Renal cortical epithelial cell (primary cell): ENCODE measurements around the gene PRR33. TPM values are rescaled to one million over a fixed set of nuclear protein-coding genes. Genes with fewer than 3 reads are reported as not detected.
"Not testable (repeated sequence)": the region's sequence is repeated elsewhere in the genome, so short reads cannot be mapped to it uniquely, and the experiment has no call there.

Experiments
- DNase-seq: peaks from one replicate; pipeline ENCODE4 v3.0.0-alpha.2; 2011; ENCODE audit warnings: low read depth
- total RNA-seq: library from RNA; depleted of rRNA; stranded (reverse); fragments of >200 nt; gene quantifications from 2 replicates; pipeline ENCODE4 v1.2.3, GENCODE V29; 2014

Gene PRR33
- total RNA-seq, 1 donor from 2014 or later, result not detected

DNA sequence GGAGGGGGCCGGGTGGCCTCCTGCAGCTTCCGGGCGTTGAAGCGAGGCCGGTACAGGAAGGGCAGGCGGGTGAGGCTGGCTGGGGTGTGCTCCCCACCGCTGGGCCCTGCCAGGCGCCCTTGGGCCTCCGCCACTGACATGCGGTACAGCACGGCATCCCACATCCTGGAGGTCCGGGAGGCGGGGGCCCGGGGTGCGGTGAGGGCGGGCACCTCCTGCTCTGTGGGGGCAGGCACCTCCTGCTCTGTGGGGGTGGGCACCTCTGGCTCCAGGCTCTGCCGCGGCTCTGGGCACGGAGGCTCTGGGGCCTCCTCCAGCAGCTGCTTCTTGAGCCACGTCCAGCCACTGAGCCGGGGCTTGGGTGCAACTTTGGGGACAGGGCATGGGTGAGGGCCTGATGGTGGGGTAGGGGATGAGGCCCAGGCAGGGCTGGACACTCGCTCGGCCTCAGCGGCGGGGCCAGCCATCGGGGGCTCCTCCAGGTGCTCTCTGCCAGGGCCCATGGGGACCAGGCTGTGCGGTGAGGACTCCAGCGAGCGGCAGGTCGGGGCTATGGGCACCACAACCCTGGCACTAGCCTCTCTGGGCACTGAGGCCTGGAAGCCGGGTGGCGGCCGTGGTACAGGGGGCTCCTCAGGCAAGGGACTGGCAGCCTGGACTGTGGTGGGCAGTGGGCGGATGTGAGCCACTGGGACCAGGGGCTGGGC is 2.3 kb downstream of the PRR33 start:
- DNase-seq, result no peak

DNA sequence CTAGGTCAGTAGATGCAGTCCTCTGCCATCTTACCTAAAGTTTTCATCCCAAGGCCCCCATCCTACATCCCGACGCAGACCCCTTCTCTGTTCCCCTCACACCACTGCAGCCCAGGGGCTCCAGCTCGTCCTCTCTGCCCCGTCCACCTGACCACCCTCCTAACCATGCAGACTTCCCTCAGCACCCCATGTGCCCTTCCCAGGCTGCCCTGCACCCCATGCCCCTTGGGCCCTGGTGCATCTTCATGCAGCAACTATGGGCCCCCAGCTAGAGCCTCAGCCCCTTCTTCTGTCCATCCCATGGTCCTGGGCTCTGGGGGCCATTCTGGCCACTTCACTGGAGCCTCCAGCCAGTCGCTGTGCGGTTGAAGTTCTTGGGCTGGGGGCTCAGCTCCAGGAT is 2.9 kb downstream of the PRR33 start:
- no peak for DNase-seq

DNA sequence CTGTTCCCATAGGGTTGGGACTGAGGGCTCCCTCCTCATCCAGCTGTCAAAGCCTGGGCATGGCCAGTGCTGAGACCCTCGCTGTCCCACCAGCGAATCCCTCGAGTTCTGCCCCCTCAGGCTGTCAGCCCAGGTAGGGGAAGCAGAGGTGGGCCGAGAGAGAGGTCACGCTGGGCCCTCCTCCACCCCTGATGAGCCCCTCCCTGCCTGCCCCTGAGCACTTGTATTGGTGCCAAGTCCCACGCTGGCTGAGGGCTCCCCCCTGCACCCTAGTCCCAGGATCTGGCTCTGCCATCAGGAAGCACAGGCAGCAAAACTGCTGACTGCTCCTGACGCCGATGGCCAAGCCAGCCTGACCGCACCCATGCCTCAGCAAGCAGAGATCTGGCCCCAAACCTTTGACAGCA is 3.3 kb downstream of the PRR33 start:
- no peak for DNase-seq

- DNase-seq, result no peak
Measured at GRCh38 chr11:1887451-1888346, 4.0 kb downstream of the PRR33 start.

DNA sequence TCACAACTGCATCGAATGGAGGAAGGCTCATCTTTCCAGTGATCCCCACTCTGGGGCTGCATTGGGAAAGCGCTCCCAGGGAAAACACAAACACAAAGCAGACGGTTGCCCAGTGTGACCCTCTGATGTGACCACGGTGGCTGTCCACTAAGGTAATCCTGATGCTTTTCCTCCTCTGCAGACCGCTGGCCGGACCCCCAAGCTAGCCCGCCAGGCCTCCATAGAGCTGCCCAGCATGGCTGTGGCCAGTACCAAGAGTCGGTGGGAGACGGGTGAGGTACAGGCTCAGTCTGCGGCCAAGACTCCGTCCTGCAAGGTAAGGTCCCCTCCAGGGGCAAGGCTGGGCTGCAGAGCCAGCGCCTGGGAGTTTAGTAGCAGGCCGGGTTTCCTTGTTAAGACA is 5.1 kb downstream of the PRR33 start:
- not testable (repeated sequence) for DNase-seq

GRCh38 chr11:1884303-1884700 is 7.4 kb downstream of the PRR33 start:
- DNase-seq, result no peak

GRCh38 chr11:1883346-1884302 is 8.1 kb downstream of the PRR33 start:
- no peak for DNase-seq

- DNase-seq, result peak; percentile 9
Measured at GRCh38 chr11:1882265-1883238, 9.1 kb downstream of the PRR33 start.

- no peak for DNase-seq
Measured at GRCh38 chr11:1881442-1882264, 10.0 kb downstream of the PRR33 start.

- DNase-seq, result no peak
Measured at GRCh38 chr11:1880746-1881441, 10.8 kb downstream of the PRR33 start.

GRCh38 chr11:1879941-1880720 is 11.6 kb downstream of the PRR33 start:
- DNase-seq, result no peak

DNA sequence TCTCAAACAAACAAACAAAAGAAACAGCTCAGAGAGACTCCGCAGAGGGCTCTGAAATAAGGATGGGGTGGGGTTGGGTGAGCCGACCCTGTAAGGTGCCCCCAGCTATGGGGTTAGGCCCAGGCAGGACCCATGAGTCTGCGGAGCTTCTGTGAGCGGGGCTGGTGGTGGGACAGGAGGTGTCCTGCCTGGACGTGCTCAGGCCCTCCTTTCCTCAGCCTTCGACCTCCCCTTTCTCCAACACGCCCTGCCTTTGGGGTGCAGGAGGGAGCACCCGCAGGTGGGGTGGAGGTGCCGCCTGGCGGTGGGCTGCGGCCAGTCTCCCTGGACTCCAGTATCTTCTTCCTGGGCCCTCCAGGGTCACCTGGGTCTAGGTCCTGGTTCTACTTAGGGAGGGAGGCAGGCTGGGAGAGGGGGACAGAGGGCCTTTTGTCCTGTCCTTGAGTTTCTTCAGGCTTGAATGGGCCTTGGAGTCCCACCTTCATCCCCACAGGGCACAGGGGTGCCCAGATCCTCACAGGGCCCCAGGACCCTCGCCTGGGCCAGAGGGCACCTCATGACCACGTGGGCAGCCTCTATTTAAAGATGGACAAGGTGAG is 12.3 kb downstream of the PRR33 start:
- DNase-seq, result no peak

GRCh38 chr11:1878137-1879031 is 13.3 kb downstream of the PRR33 start:
- no peak for DNase-seq

GRCh38 chr11:1877211-1878136 is 14.2 kb downstream of the PRR33 start:
- DNase-seq, result no peak

GRCh38 chr11:1876361-1877063 is 15.2 kb downstream of the PRR33 start:
- no peak for DNase-seq
